GM19324 (cell line): Measurements from ENCODE around the gene ATP2B3.

Source experiments
- ATAC-seq: cut with Tn5 transposase; IDR thresholded peaks from one replicate; pipeline ENCODE4 v1.9.1; 2021; ENCODE audit warnings: mild to moderate bottlenecking, moderate library complexity; ENCODE audit not compliant: unreplicated experiment, low FRiP score

Gene ATP2B3

DNA sequence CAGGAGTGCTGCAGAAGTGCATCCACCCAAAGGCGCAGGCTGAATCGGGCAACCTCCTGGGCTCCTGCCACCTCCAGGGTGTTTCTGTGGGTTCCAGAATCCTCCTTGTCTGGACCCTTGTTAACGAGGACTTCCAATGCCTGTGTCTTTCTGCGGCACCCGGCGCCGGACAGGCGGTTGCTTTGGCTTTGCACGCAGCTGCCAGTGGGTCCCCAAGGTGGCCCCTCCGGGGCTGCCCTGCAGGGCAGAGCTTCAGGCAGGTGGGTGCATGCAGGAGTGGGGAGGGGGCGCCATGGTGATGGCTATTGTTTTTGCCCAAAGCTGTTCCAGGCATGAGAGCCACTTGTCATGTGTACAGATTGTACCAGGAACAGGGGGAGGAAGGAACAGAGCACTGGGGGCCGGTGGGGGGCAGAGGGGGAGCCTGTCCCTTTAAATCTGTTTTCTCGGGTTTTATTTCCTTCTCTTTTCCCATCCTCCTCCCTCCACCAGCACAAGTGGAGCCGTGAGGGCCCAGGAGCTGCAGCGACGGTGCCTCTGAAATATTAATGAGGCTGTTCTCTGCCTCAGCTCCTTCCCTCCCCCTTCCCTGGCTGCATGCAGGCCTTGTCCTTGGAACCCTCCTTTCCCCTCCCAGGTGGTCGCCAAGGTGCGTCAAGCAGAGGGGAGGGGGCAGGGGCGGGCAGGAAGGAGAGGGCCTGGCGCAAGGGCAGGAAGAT lies 13.1 kb downstream of the ATP2B3 start:
- no peak for ATAC-seq

- no peak for ATAC-seq
Measured at GRCh38 chrX:153533091-153533490, 15.6 kb downstream of the ATP2B3 start.

GRCh38 chrX:153537080-153537479 lies 19.6 kb downstream of the ATP2B3 start:
- no peak for ATAC-seq

- no peak for ATAC-seq
Measured at GRCh38 chrX:153537526-153538295, 20.3 kb downstream of the ATP2B3 start.

DNA sequence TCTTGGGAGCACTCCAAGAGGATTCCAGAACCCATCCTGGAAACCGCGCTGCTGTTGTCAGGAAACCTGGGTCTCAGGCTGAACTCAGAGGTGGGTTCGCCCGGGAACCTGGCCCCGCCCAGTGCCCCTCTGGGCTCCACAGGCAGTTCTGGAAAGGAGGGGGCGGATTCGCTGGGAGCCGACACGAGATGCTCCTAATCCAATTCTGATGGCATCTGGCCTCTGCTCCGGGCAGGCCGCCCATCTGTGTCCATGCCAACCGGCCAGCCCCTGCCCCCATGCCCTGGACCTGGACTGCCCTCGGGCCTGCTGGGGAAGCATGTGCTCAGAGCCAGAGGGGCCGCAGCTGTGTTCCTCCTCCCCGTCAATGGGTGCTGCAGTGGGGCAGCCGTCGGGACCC lies 21.0 kb downstream of the ATP2B3 start:
- ATAC-seq: no peak

DNA sequence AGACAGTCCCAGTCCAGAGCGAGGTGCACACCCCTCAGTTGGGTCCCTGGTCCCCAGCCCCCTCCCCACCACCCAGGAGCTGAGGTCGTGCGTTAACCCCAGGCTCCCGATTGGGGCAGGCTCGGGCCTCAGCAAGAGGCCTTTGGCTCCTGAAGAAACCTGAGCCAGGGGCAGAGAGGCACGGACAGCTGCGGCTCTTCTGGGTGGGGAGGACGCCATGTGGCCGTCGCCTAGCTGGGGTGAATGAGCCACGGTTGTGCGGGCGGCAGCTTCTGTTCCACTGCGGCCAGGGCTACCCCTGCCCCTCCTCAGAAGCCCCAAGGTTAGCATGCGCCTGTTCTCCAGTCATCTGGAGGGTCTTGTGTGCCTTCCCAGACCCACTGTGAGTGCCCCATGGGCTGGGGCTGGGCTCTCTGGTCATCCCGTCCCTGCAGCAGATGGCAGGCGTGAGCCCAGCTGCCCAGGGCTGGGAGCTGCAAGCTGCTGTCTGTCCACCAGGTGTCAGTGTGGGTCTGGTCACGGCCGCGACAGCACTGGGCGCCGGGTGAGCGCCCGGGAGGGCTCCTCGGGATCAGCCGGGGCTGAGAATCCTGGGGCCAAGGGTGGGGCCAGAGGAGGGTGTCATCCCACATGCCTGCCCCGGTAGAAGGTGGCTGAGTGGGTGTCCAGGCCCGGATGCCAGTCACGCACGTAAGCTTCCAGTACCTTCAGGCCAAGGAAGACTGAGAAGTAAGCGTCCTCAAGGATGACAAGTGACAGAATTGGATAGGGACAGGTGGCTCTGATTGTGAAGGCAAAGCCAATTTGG lies 21.9 kb downstream of the ATP2B3 start:
- no peak for ATAC-seq

DNA sequence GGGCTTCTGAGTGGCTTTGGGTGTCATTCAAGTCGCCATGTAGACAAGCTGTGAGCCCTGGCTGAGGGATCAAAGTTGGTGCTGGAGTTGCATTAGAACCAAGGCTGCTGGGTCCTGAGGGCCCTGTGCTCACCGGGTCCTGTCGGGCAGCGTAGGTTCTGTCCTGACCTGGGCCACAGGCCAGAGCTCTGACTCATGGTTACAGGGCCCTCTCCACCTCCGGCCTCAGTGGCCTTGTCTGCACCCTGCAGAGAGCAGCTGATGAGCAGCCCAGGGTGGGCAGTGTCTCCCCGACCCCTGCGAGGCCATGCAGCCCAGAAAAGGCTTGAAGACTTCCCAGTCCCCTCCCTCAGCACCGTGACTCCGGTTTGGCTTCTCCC lies 22.5 kb downstream of the ATP2B3 start:
- no peak for ATAC-seq

DNA sequence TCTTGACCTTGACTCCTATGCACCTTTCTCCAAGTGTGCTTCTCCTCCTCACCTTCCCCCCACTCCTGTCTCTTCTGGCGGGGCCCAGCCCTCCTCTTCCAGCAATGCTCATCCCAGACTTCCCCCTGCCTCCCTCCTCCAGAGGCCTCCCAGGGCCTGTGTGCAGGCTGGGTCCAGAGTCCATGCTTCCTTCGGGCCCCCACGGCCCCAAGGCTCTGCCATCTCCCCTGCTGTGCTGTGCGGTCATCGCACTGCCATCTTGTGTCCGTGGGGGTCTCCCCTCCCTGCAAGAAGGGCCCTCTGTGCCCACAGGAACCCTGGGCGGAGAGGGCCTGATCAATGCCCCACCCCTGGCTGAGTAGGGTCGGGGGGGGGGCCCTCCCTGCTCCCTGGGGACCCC lies 27.3 kb downstream of the ATP2B3 start:
- no peak for ATAC-seq

DNA sequence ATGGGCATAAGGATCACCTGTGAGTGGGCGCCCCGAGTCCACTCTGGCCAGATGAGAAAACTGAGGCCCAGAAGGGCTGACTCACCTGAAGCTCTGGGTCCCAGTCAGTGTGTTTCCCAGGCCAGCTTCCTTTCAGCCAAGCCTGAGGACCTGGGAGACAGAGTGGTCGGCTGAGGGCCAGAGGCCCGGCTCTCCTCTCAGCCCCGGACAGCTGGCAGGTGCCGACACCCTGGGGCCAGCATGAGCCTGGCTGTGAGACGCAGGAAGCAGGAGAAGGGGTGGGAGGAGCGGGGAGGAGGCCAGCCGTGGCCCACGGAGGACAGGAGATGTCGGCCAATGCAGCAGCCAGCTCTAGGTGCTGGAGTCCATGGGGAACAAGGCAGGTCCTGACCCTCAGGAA lies 28.9 kb downstream of the ATP2B3 start:
- ATAC-seq: no peak

- ATAC-seq: no peak
Measured at GRCh38 chrX:153547195-153547594, 29.8 kb downstream of the ATP2B3 start.

GRCh38 chrX:153549231-153549630 lies 31.8 kb downstream of the ATP2B3 start:
- ATAC-seq: no peak

DNA sequence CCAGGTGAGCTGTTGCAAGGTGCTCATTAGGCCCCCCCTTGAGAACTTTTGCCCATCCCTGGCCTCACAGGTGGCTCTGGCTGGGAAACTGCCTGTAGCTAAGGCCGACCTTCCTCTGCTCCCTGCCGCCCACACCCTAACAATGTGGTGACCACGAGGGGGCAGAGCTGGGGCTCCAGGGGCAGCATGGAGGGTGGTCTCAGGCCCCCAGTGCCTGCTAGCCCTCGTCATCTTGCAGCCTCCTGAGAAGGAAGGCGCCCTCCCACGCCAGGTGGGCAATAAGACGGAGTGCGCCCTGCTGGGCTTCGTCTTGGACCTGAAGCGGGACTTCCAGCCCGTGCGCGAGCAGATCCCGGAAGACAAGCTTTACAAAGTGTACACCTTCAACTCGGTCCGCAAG lies 32.4 kb downstream of the ATP2B3 start:
- ATAC-seq: no peak

- ATAC-seq: no peak
Measured at GRCh38 chrX:153551135-153551534, 33.7 kb downstream of the ATP2B3 start.

GRCh38 chrX:153554519-153555167 lies 37.2 kb downstream of the ATP2B3 start:
- no peak for ATAC-seq

- no peak for ATAC-seq
Measured at GRCh38 chrX:153556767-153557166, 39.3 kb downstream of the ATP2B3 start.

DNA sequence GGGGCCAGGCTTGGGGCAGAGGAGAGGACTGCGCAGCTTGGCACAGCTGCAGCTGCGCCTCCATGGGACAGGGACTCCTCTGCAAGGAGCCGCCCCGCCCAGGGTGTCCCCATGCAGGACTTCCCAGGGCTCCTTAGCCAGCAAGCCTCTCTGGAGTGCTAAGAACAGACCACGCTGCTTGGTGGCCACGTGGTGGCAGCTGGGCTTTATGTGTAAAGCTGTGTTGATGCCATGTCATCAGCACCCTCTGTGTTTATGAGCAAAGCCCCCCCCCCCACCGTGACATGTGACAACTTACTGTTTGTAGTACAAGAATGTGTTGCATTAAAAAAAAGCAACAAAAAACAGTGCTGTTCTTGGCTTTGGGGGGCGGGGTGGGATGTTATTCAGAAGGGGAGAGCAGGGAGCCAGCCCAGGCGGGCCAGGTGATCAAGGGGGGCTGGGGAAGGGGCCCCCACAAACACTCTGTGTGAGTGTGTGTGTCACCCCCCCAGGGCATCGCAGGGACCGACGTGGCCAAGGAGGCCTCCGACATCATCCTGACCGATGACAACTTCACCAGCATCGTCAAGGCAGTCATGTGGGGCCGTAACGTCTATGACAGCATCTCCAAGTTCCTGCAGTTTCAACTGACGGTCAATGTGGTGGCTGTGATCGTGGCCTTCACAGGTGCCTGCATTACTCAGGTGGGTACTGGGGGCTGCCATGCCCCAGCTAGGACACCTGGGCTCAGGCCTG lies 40.3 kb downstream of the ATP2B3 start:
- ATAC-seq: no peak

DNA sequence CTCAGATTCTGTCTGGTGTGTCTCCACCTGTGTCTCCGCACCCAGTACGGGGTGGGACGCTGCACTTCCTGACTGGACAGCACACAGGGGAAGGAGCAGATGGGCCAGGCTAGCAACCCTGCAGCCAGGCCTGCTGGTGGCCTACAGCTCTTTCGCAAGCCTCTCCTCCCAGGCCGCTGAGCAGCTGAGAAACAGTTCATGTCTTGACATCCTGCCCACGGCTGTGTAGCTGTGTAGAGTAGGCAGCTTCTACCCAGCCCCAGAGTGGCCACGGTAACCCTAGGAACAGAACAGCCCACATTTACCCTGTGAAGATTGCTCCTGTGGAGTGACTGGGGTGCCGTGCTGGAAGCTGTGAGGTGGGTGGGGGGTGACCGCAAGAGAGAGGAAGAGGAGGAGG lies 42.6 kb downstream of the ATP2B3 start:
- ATAC-seq: no peak

- ATAC-seq: no peak
Measured at GRCh38 chrX:153560466-153560865, 43.0 kb downstream of the ATP2B3 start.

DNA sequence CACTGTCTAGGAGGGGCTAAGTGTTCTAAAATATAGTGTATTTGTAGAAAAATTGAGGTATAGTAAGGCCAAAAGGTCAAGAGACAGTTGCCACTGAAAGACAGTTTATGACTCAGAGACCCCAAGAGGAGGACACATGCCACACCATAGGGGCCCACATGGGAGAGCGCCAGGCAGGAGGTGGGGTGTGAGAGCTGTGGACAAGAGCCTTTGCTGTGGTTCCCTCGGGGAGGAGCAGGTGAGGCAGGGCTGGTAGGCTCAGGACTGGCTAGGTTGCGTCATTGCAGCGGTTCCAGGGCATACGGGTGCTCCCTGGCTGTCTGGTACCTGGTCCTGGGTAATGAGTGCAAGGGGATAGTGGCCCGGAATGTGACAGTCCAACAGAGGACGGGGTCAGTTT lies 43.9 kb downstream of the ATP2B3 start:
- ATAC-seq: no peak

DNA sequence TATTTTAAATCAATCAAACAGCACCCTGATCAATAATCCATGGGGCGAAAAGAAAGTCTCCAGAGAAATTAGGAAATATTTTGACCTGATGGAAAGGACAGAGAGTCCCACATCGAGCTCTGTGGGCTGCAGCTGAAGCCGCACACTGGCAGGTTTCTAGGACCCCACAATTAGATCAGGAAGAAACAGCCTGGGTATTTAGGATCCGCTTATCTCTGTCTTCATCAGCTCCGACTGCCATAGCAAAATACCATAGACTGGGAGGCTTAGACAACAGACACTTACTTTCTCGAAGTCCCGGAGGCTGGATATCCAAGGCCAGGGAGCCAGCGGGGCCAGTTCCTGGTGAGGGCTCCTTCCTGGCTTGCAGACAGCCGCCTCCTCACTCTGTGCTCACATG lies 45.1 kb downstream of the ATP2B3 start:
- no peak for ATAC-seq
